HepG2 (cell line): ENCODE measurements around the gene SP5. TPM values are rescaled to one million over a fixed set of nuclear protein-coding genes. Genes with fewer than 3 reads are reported as not detected.

ENCODE experiments used
- ATAC-seq: fragments of 200-7000 bp; cut with Tn5 transposase; 3 replicates; pipeline ENCODE4 v1.9.1; 2020; ENCODE audit warnings: mild to moderate bottlenecking, moderate library complexity
- BruUV-seq: library from RNA; stranded (reverse); fragments of 400-500 nt; replicated peaks from 2 replicates; lab custom pipeline; 2021; lab: Mats Ljungman, UMichigan
- CTCF ChIA-PET: fragments of 300-600 bp; formaldehyde crosslinking; extraction: SDS; loops from one replicate; lab custom pipeline; 2021; ENCODE audit warnings: low total read pairs, inconsistent platforms, low intra/inter-chr PET ratio; lab: Yijun Ruan, JAX
- POLR2A ChIA-PET: fragments of 350-600 bp; sonication (Branson Sonifier 250); formaldehyde crosslinking; loops from one replicate; lab custom pipeline; 2020; ENCODE audit warnings: antibody characterized with exemption, inconsistent platforms; lab: Yijun Ruan, JAX
- DNase-seq: peaks from one replicate; pipeline ENCODE4 v3.0.0-alpha.2; 2015; ENCODE audit warnings: low spot score
- FAIRE-seq: peaks from 3 replicates; lab custom pipeline; 2011; peaks lifted over from hg19 to GRCh38; lab: Jason Lieb, UNC
- H2AFZ ChIP-seq: one replicate; pipeline ENCODE4 v1.6.1; 2011; ENCODE audit warnings: low read length, inconsistent platforms
- H3K27ac ChIP-seq: fragments of 300-600 bp; 3 replicates; pipeline ENCODE4 v1.8.0; 2011; ENCODE audit warnings: mixed run types, mild to moderate bottlenecking, mixed read lengths, low read length, inconsistent platforms; ENCODE audit not compliant: insufficient read depth; ENCODE audit errors: extremely low read length
- H3K27me3 ChIP-seq, 2 experiments: fragments of 200-600 bp in 1 of 2; 2 replicates in 1 of 2; 3 replicates in 1 of 2; pipeline versions ENCODE4 v1.6.0 to v1.8.0; 2011; ENCODE audit warnings: low read length in 2 of 2, mild to moderate bottlenecking in 2 of 2, moderate library complexity in 2 of 2, inconsistent platforms in 1 of 2; ENCODE audit not compliant: insufficient read depth in 2 of 2, control insufficient read depth in 1 of 2
- H3K36me3 ChIP-seq, 2 experiments: fragments of 200-600 bp in 1 of 2; replicated peaks in 1 of 2; 2 replicates in 1 of 2; 3 replicates in 1 of 2; pipeline versions ENCODE4 v1.5.1 to v1.8.0; 2011; ENCODE audit warnings: low read length in 2 of 2, inconsistent platforms in 1 of 2; ENCODE audit not compliant: insufficient read depth in 2 of 2, control insufficient read depth in 1 of 2
- H3K4me1 ChIP-seq: 2 replicates; pipeline ENCODE4 v1.5.1; 2012; ENCODE audit warnings: low read length, inconsistent platforms; ENCODE audit not compliant: insufficient read depth
- H3K4me2 ChIP-seq: 2 replicates; pipeline ENCODE4 v1.6.0; 2011; ENCODE audit warnings: low read depth, low read length, inconsistent platforms
- H3K4me3 ChIP-seq, 3 experiments: fragments of 200-600 bp in 1 of 3; sonication (generic), shearing (Covaris generic) in 1 of 3; replicated peaks in 1 of 3; 2 replicates each; pipeline ENCODE4 v1.5.1; 2011 to 2016; ENCODE audit warnings: low read length in 3 of 3, inconsistent platforms in 2 of 3, low read depth in 2 of 3, mild to moderate bottlenecking in 2 of 3, control low read depth in 1 of 3, mixed read lengths in 1 of 3; ENCODE audit not compliant: insufficient read depth in 1 of 3
- H3K79me2 ChIP-seq: one replicate; pipeline ENCODE4 v1.6.1; 2011; ENCODE audit warnings: low read length, inconsistent platforms; ENCODE audit not compliant: insufficient read depth
- H3K9ac ChIP-seq: 2 replicates; pipeline ENCODE4 v1.6.0; 2011; ENCODE audit warnings: mild to moderate bottlenecking, low read depth, low read length, inconsistent platforms; ENCODE audit not compliant: insufficient read depth
- H3K9me3 ChIP-seq: 2 replicates; pipeline ENCODE4 v1.5.1; 2012; ENCODE audit warnings: mild to moderate bottlenecking, low read length
- H4K20me1 ChIP-seq: 2 replicates; pipeline ENCODE4 v1.6.0; 2011; ENCODE audit warnings: inconsistent platforms, mild to moderate bottlenecking, low read length, moderate library complexity; ENCODE audit not compliant: insufficient read depth
- HNRNPL ChIP-seq: fragments of 200-400 bp; formaldehyde crosslinking; IDR thresholded peaks from 2 replicates; pipeline ENCODE4 v1.6.1; 2017; ENCODE audit warnings: mild to moderate bottlenecking, low read depth, low read length
- KAT8 ChIP-seq: IDR thresholded peaks from 2 replicates; pipeline ENCODE4 v1.6.1; 2016; ENCODE audit warnings: missing genetic modification reagents, missing compliant biosample characterization
- MAFF ChIP-seq: IDR thresholded peaks from 2 replicates; pipeline ENCODE4 v1.6.1; 2011; ENCODE audit warnings: low read depth, low read length, improper control_type of control experiment
- MAFK ChIP-seq, 2 experiments: IDR thresholded peaks in 1 of 2; conservative IDR thresholded peaks in 1 of 2; 2 replicates each; pipeline ENCODE4 v1.6.1; 2011; ENCODE audit warnings: improper control_type of control experiment in 2 of 2, low read length in 2 of 2
- SAFB2 ChIP-seq: sonication (generic); formaldehyde crosslinking; IDR thresholded peaks from 2 replicates; pipeline ENCODE4 v1.5.1; 2020; ENCODE audit warnings: missing genetic modification reagents, low read depth, mild to moderate bottlenecking, borderline replicate concordance
- SALL2 ChIP-seq: sonication (generic); formaldehyde crosslinking; IDR thresholded peaks from 2 replicates; pipeline ENCODE4 v1.8.1; 2023; ENCODE audit warnings: mild to moderate bottlenecking, missing genetic modification reagents, inconsistent platforms
- ZFY ChIP-seq: sonication (generic); formaldehyde crosslinking; IDR thresholded peaks from 2 replicates; pipeline ENCODE4 v1.4.0; 2020; ENCODE audit warnings: missing genetic modification reagents
- ZNF136 ChIP-seq: sonication (generic); formaldehyde crosslinking; IDR thresholded peaks from 2 replicates; pipeline ENCODE4 v1.8.1; 2022; ENCODE audit warnings: low read depth, mild to moderate bottlenecking, moderate library complexity, missing genetic modification reagents
- ZNF260 ChIP-seq: sonication (generic); formaldehyde crosslinking; IDR thresholded peaks from 2 replicates; pipeline ENCODE4 v1.4.0; 2020; ENCODE audit warnings: missing genetic modification reagents, low read depth, mild to moderate bottlenecking, borderline replicate concordance
- ZNF296 ChIP-seq: sonication (generic); formaldehyde crosslinking; conservative IDR thresholded peaks from 2 replicates; pipeline ENCODE4 v1.5.0; 2020; ENCODE audit warnings: mild to moderate bottlenecking, missing genetic modification reagents
- ZNF510 ChIP-seq: sonication (generic); formaldehyde crosslinking; IDR thresholded peaks from 2 replicates; pipeline ENCODE4 v1.4.0; 2020; ENCODE audit warnings: low read depth, mild to moderate bottlenecking, missing genetic modification reagents
- ZNF562 ChIP-seq: sonication (generic); formaldehyde crosslinking; IDR thresholded peaks from 2 replicates; pipeline ENCODE4 v1.8.0; 2022; ENCODE audit warnings: missing genetic modification reagents, borderline replicate concordance
- ZNF75D ChIP-seq: sonication (generic); formaldehyde crosslinking; IDR thresholded peaks from 2 replicates; pipeline ENCODE4 v1.8.1; 2023; ENCODE audit warnings: missing genetic modification reagents, mild to moderate bottlenecking, borderline replicate concordance
- WGBS: methylation state at CpG from one replicate; pipeline ENCODE4 v1.1.6; 2017; ENCODE audit warnings: low lambda C conversion rate; 5-methylcytosine and 5-hydroxymethylcytosine counted together
- in situ Hi-C: cut with HindIII; loops from 2 replicates; pipeline ENCODE4 v1.10.0; 2017; ENCODE audit warnings: low pct_unique_long_range_greater_than_20kb; ENCODE audit not compliant: extremely low pct_ligation_motif_present
- intact Hi-C: fragments of 100-400 bp; cut with micrococcal nuclease; formaldehyde crosslinking; loops from one replicate; pipeline ENCODE4 v1.10.0; 2022; ENCODE audit not compliant: unreplicated experiment
- polyA plus RNA-seq, 8 experiments: library from polyadenylated mRNA; depleted of rRNA in 3 of 8; stranded (reverse) in 7 of 8; unstranded in 1 of 8; fragments of >200 nt; fragmentation: Illumina TruSeq in 4 of 8; extraction: Trizol in 4 of 8; gene quantifications; 2 replicates each; pipeline versions ENCODE4 v1.2.1 to v1.2.3, GENCODE V29; 2011 to 2016; ENCODE audit warnings: low read depth in 4 of 8, missing spikeins in 1 of 8, mixed read lengths in 1 of 8; ENCODE audit not compliant: insufficient read depth in 1 of 8
- total RNA-seq, 5 experiments: library from RNA; depleted of rRNA; stranded (reverse); fragments of >200 nt; fragmentation: Illumina TruSeq; extraction: Trizol; gene quantifications; 2 replicates each; pipeline ENCODE4 v1.2.3, GENCODE V29; 2016; ENCODE audit warnings: low read depth in 1 of 5
- TF ChIP-seq, protein P1 (sequence below): sonication (generic); formaldehyde crosslinking; IDR thresholded peaks from 2 replicates; pipeline ENCODE4 v1.4.0; 2020; ENCODE audit warnings: missing genetic modification reagents
- TF ChIP-seq, protein P2 (sequence below): sonication (generic); formaldehyde crosslinking; IDR thresholded peaks from 2 replicates; pipeline ENCODE4 v1.5.0; 2020; ENCODE audit warnings: missing genetic modification reagents, mild to moderate bottlenecking, borderline replicate concordance
- TF ChIP-seq, protein P3 (sequence below): sonication (generic); formaldehyde crosslinking; IDR thresholded peaks from 2 replicates; pipeline ENCODE4 v1.4.0; 2020; ENCODE audit warnings: missing genetic modification reagents
- TF ChIP-seq, protein P4 (sequence below): sonication (generic); formaldehyde crosslinking; IDR thresholded peaks from 2 replicates; pipeline ENCODE4 v1.5.1; 2020; ENCODE audit warnings: mild to moderate bottlenecking, missing genetic modification reagents, borderline replicate concordance

Gene SP5
- total and polyA plus RNA-seq, 2 of the 13 experiments (the other 11 are each of a cell fraction or from before 2014, with no cell fraction given) = 50.8 to 119 TPM

DNA sequence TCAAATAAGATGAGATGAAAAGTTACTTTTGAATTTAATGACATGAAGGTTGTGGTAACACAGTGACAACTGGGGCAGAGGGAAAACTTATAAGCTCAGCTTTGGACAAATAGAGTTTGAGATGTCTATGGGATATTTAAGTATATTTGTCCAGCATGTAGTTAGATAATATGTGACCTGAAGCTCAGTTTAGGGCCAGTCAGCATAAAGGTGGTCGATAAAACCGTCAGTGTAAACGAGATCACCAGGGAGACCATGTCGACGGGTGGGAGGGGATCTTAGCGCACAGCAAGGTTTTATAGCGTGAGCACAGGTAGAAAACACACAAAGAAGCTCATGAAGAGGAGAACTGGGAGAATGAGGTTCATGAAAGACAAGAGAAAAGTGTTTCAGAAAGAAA lies 47.6 kb downstream of the SP5 start:
- FAIRE-seq = no peak
- TF ChIP-seq ZNF296 (CRISPR knock-in tag) (no peak), ZNF260 (CRISPR knock-in tag) (no peak), MAFK (conservative IDR thresholded peaks at IDR 0.05 in 1 of 2, IDR thresholded peaks at IDR 0.05 in 1 of 2; ENCODE audit: low read length in 2 of 2) (peak; percentile 83 to 89), SALL2 (CRISPR knock-in tag) (no peak), ZNF75D (CRISPR knock-in tag) (no peak), ZNF562 (CRISPR knock-in tag) (no peak), KAT8 (CRISPR knock-in tag) (no peak), ZFY (CRISPR knock-in tag) (no peak), ZNF510 (CRISPR knock-in tag) (no peak), MAFF (peak; percentile 76), ZNF136 (no peak), SAFB2 (CRISPR knock-in tag) (no peak), HNRNPL (no peak)
- TF ChIP-seq, protein P1, sequence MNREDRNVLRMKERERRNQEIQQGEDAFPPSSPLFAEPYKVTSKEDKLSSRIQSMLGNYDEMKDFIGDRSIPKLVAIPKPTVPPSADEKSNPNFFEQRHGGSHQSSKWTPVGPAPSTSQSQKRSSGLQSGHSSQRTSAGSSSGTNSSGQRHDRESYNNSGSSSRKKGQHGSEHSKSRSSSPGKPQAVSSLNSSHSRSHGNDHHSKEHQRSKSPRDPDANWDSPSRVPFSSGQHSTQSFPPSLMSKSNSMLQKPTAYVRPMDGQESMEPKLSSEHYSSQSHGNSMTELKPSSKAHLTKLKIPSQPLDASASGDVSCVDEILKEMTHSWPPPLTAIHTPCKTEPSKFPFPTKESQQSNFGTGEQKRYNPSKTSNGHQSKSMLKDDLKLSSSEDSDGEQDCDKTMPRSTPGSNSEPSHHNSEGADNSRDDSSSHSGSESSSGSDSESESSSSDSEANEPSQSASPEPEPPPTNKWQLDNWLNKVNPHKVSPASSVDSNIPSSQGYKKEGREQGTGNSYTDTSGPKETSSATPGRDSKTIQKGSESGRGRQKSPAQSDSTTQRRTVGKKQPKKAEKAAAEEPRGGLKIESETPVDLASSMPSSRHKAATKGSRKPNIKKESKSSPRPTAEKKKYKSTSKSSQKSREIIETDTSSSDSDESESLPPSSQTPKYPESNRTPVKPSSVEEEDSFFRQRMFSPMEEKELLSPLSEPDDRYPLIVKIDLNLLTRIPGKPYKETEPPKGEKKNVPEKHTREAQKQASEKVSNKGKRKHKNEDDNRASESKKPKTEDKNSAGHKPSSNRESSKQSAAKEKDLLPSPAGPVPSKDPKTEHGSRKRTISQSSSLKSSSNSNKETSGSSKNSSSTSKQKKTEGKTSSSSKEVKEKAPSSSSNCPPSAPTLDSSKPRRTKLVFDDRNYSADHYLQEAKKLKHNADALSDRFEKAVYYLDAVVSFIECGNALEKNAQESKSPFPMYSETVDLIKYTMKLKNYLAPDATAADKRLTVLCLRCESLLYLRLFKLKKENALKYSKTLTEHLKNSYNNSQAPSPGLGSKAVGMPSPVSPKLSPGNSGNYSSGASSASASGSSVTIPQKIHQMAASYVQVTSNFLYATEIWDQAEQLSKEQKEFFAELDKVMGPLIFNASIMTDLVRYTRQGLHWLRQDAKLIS (CRISPR knock-in tag) = no peak
- TF ChIP-seq, protein P2, sequence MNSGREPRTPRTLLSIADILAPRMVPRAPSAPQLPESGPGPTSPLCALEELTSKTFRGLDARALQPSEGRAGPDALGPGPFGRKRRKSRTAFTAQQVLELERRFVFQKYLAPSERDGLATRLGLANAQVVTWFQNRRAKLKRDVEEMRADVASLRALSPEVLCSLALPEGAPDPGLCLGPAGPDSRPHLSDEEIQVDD (CRISPR knock-in tag) = no peak
- TF ChIP-seq, protein P3, sequence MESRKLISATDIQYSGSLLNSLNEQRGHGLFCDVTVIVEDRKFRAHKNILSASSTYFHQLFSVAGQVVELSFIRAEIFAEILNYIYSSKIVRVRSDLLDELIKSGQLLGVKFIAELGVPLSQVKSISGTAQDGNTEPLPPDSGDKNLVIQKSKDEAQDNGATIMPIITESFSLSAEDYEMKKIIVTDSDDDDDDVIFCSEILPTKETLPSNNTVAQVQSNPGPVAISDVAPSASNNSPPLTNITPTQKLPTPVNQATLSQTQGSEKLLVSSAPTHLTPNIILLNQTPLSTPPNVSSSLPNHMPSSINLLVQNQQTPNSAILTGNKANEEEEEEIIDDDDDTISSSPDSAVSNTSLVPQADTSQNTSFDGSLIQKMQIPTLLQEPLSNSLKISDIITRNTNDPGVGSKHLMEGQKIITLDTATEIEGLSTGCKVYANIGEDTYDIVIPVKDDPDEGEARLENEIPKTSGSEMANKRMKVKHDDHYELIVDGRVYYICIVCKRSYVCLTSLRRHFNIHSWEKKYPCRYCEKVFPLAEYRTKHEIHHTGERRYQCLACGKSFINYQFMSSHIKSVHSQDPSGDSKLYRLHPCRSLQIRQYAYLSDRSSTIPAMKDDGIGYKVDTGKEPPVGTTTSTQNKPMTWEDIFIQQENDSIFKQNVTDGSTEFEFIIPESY (CRISPR knock-in tag) = 0 out of 2 replicates have a peak, but pooled peaks have one; percentile 24
- TF ChIP-seq, protein P4, sequence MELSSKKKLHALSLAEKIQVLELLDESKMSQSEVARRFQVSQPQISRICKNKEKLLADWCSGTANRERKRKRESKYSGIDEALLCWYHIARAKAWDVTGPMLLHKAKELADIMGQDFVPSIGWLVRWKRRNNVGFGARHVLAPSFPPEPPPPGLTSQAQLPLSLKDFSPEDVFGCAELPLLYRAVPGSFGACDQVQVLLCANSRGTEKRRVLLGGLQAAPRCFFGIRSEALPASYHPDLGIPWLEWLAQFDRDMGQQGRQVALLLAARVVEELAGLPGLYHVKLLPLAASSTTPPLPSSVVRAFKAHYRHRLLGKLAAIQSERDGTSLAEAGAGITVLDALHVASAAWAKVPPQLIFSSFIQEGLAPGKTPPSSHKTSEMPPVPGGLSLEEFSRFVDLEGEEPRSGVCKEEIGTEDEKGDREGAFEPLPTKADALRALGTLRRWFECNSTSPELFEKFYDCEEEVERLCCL (CRISPR knock-in tag) = no peak
- TF ChIP-seq, all 625 proteins: peak for 3
- BruUV-seq = no TSS peak
- H3K9me3 ChIP-seq = no peaks in the 10 kb centered on the region
- no peak overlapping the region for H3K9ac ChIP-seq
- POLR2A ChIA-PET = no interaction called here
- H3K4me1 ChIP-seq = peaks cover 27% of the 10 kb centered on the region
- intact Hi-C loops (no loop called here), in situ Hi-C loops (no loop called here)
- H3K4me3 ChIP-seq = no peak overlapping the region
- H3K79me2 ChIP-seq = no peaks in the 10 kb centered on the region
- peaks cover 0 to 2% of the 10 kb centered on the region in 2 experiments; a peak in 1 of 5 replicates for H3K27me3 ChIP-seq
- no peaks in the 10 kb centered on the region for H4K20me1 ChIP-seq
- H3K27ac ChIP-seq = no peak overlapping the region
- DNase-seq (no peak), ATAC-seq (no peak)
- no peak overlapping the region for H2AFZ ChIP-seq
- H3K36me3 ChIP-seq = no peaks in the 10 kb centered on the region
- H3K4me2 ChIP-seq = no peak overlapping the region
- CTCF ChIA-PET = no interaction called here
- 63% methylated on average over 7 of the region's 7 CpGs for WGBS
